DND-41 (cell line): Measurements from ENCODE around the gene PLEKHG5.

ENCODE experiments used
- ATAC-seq: fragments of 200-7000 bp; cut with Tn5 transposase; 3 replicates; pipeline ENCODE4 v1.9.1; 2021; ENCODE audit warnings: low read depth; ENCODE audit not compliant: insufficient read depth
- DNase-seq: peaks from one replicate; pipeline ENCODE4 v3.0.0-alpha.2; 2020
- H2AFZ ChIP-seq: 2 replicates; pipeline ENCODE4 v1.6.0; 2012; ENCODE audit warnings: low read depth, low read length
- H3K27ac ChIP-seq: 2 replicates; pipeline ENCODE4 v1.5.1; 2012; ENCODE audit warnings: low read length, inconsistent platforms
- H3K27me3 ChIP-seq: fragments of 200-600 bp; sonication (generic); 2 replicates; pipeline ENCODE4 v1.6.0; 2012; ENCODE audit warnings: low read length, mild to moderate bottlenecking, inconsistent platforms; ENCODE audit not compliant: insufficient read depth, poor library complexity
- H3K36me3 ChIP-seq: 2 replicates; pipeline ENCODE4 v1.5.1; 2012; ENCODE audit warnings: low read length, inconsistent platforms; ENCODE audit not compliant: insufficient read depth
- H3K4me1 ChIP-seq: 2 replicates; pipeline ENCODE4 v1.5.1; 2012; ENCODE audit warnings: mild to moderate bottlenecking, low read length; ENCODE audit not compliant: insufficient read depth
- H3K4me2 ChIP-seq: 2 replicates; pipeline ENCODE4 v1.6.0; 2012; ENCODE audit warnings: mild to moderate bottlenecking, moderate library complexity, low read length, inconsistent platforms; ENCODE audit not compliant: insufficient read depth
- H3K4me3 ChIP-seq, 2 experiments: fragments of 200-600 bp in 1 of 2; shearing (Covaris generic) in 1 of 2; 2 replicates each; pipeline ENCODE4 v1.5.1; 2012 to 2016; ENCODE audit warnings: inconsistent platforms in 2 of 2, low read length in 2 of 2, mild to moderate bottlenecking in 2 of 2, low read depth in 1 of 2, moderate library complexity in 1 of 2
- H3K79me2 ChIP-seq: 2 replicates; pipeline ENCODE4 v1.6.0; 2012; ENCODE audit warnings: low read length, inconsistent platforms; ENCODE audit not compliant: insufficient read depth
- H3K9ac ChIP-seq: 2 replicates; pipeline ENCODE4 v1.6.0; 2012; ENCODE audit warnings: low read depth, mild to moderate bottlenecking, inconsistent platforms, low read length, moderate library complexity
- H3K9me3 ChIP-seq: 2 replicates; pipeline ENCODE4 v1.5.1; 2012; ENCODE audit warnings: low read length, moderate library complexity, mild to moderate bottlenecking, inconsistent platforms; ENCODE audit not compliant: insufficient read depth, severe bottlenecking
- H4K20me1 ChIP-seq: 2 replicates; pipeline ENCODE4 v1.6.0; 2012; ENCODE audit warnings: low read length; ENCODE audit not compliant: insufficient read depth
- CTCF ChIP-seq: IDR thresholded peaks from 2 replicates; pipeline ENCODE4 v1.5.1; 2012; ENCODE audit warnings: borderline replicate concordance, low read length, moderate library complexity, mild to moderate bottlenecking; ENCODE audit not compliant: poor library complexity, severe bottlenecking; ENCODE audit errors: extremely low read depth
- EZH2 ChIP-seq: IDR thresholded peaks from 3 replicates; pipeline ENCODE4 v1.6.1; 2012; ENCODE audit warnings: borderline replicate concordance, low read depth, mild to moderate bottlenecking, moderate library complexity, low read length, inconsistent platforms; ENCODE audit not compliant: severe bottlenecking

Gene PLEKHG5

GRCh38 chr1:6508816-6509189 is 17.3 kb upstream of the PLEKHG5 start:
- Histone ChIP-seq H3K4me1 (no peaks in the 10 kb centered on the region), H3K9ac (no peak overlapping the region)
- ATAC-seq: no peak

GRCh38 chr1:6508154-6508815 is 16.8 kb upstream of the PLEKHG5 start:
- Histone ChIP-seq H3K9me3 (no peaks in the 10 kb centered on the region), H3K36me3 (no peaks in the 10 kb centered on the region), H3K4me1 (no peaks in the 10 kb centered on the region), H3K4me3 (no peak overlapping the region), H3K9ac (no peak overlapping the region), H3K27ac (no peak overlapping the region), H3K27me3 (no peaks in the 10 kb centered on the region), H4K20me1 (peaks cover 12% of the 10 kb centered on the region; the same call in 1 of the 2 replicates), H3K4me2 (no peak overlapping the region), H3K79me2 (no peaks in the 10 kb centered on the region), H2AFZ (no peak overlapping the region)
- DNase-seq (no peak), ATAC-seq (0 out of 3 replicates have a peak, but pooled peaks have one; percentile 22)
- no peak for TF ChIP-seq CTCF
- TF ChIP-seq EZH2: no peak

More at GRCh38 chr1:6508816-6509189, 17.3 kb upstream of the PLEKHG5 start:
- Histone ChIP-seq H2AFZ (no peak overlapping the region), H3K27ac (no peak overlapping the region), H3K27me3 (no peaks in the 10 kb centered on the region), H4K20me1 (peaks cover 12% of the 10 kb centered on the region; the same call in 1 of the 2 replicates), H3K36me3 (no peaks in the 10 kb centered on the region), H3K4me3 (no peak overlapping the region), H3K4me2 (no peak overlapping the region), H3K9me3 (no peaks in the 10 kb centered on the region), H3K79me2 (no peaks in the 10 kb centered on the region)
- no peak for TF ChIP-seq CTCF
- no peak for TF ChIP-seq EZH2
- DNase-seq: no peak

GRCh38 chr1:6507461-6507911 is 16.0 kb upstream of the PLEKHG5 start:
- no peak overlapping the region for H3K4me3 ChIP-seq
- no peak overlapping the region for H3K9ac ChIP-seq
- H3K4me2 ChIP-seq: no peak overlapping the region
- H3K27ac ChIP-seq: no peak overlapping the region
- H4K20me1 ChIP-seq: peaks cover 12% of the 10 kb centered on the region; the same call in 1 of the 2 replicates
- DNase-seq (no peak), ATAC-seq (no peak)
- no peaks in the 10 kb centered on the region for H3K4me1 ChIP-seq
- TF ChIP-seq CTCF (no peak), EZH2 (no peak)
- no peaks in the 10 kb centered on the region for H3K36me3 ChIP-seq
- no peak overlapping the region for H2AFZ ChIP-seq
- no peaks in the 10 kb centered on the region for H3K9me3 ChIP-seq
- H3K79me2 ChIP-seq: no peaks in the 10 kb centered on the region
- no peaks in the 10 kb centered on the region for H3K27me3 ChIP-seq
